Activated CD4-positive, alpha-beta T cell treated with anti-CD3 and anti-CD28 coated beads for 24 hours (primary cell): ENCODE results near the gene MMP15.

Experiments used
- DNase-seq, 2 donors: peaks; one replicate each; pipeline ENCODE4 v3.0.0-alpha.2; 2020; ENCODE audit warnings: low read depth in 2 of 2

MMP15 gene

GRCh38 chr16:58035356-58036170 is 10.0 kb downstream of the MMP15 start:
- DNase-seq, result no peak

DNA sequence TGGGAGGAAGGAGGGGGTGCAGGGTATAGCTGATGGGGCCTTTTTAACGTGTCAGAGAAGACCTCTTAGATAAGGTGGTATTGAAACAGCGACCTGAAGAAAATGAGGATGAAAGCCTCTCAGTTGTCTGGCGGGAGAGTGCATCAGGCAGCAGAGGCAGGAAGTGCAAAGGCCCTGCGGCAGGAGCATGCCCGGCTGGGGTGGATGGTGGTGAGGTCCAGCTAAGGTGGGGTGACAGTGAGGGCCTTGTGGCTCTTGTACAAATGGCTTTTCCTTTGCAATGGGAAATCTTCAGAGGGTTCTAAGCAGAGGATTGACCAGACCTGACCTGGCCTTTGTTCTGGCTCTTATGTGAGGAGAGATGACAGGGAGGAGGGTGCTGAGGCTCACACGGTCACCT is 11.4 kb downstream of the MMP15 start:
- no peak for DNase-seq

DNA sequence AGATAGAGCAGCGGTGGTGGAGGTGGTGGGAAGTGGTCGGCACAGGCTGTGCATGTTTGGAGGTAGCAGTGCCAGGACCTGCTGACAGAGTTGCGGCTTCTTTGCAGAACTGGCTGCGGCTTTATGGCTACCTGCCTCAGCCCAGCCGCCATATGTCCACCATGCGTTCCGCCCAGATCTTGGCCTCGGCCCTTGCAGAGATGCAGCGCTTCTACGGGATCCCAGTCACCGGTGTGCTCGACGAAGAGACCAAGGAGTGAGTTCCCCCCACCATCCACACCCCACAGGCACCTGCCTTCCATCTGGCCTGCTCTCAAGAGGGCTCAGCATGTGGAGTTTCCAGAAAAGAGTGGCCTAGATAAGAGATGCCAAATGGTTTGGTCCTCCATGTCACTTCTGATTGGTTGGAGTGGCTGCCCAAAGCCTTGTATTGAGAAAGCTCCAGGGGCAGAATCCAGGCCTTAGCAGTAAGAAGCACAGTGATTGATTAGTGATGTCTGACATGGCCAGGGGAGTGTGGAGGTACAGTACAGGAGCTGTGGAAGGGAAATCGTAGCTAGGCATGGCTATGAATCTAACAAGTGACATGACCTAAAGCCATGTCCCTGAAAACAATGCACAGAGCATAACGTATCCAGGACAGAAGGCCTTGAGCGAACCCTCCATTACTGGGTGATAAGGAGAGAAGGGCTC is 12.0 kb downstream of the MMP15 start:
- no peak for DNase-seq

DNA sequence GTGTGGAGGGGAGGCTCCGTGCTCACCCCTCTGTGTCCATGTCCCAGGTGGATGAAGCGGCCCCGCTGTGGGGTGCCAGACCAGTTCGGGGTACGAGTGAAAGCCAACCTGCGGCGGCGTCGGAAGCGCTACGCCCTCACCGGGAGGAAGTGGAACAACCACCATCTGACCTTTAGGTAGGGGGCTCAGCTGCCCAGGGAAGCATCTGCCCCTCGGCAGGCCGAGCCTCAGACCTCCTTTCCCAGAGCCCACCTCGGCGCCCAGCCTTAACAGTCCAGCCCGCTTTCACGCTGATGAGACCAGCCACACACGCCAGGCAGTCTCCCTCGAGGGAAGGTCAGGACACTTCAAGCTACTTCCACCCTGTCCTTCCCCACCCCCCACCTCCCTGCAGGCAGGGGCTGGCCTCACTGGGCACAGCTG is 12.7 kb downstream of the MMP15 start:
- no peak for DNase-seq

- DNase-seq, result no peak
Observed at GRCh38 chr16:58039829-58040495, 14.4 kb downstream of the MMP15 start.

DNA sequence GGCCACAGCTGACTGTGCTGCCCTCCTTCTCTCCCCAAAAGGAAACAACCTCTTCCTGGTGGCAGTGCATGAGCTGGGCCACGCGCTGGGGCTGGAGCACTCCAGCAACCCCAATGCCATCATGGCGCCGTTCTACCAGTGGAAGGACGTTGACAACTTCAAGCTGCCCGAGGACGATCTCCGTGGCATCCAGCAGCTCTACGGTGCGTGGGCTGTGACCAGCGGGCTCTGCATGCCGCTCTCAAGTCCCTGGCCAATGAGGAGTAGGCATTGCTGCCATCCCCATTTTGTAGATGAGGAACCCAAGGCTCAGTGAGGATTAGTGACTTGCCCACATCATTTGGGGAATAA is 14.9 kb downstream of the MMP15 start:
- DNase-seq, result no peak

DNA sequence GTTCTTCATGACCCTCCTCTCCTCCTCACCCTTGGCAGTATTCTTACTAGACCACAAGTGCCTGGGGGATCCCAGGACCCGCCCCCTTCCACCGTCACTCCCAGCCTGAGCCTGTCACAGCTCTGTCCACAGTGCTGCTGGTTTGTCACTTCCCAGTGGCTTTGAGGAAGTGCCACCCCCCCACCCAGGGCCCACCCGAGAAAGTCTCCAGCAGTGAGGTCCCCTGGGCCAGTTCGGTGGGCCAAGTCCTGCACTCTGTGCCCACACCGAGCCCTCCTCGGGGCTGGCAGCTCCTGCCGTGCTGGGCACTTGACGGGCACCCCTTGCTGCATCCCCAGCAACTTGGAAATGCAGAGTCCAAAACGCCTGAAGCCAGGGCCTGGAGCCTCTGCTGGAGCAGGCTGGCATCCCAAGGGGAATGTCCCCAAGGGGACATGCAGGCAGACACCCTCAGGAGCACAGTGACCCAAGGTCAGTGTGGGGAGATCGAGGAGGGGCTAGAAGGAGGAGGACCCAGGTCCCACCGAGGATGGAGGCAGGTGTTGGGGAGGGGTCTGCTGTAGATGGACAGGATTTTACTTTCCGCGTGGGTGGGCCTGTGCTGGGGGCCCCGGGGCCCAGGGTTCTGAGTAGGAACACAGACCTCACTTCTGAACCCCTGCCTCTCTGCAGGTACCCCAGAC is 15.5 kb downstream of the MMP15 start:
- DNase-seq, result no peak

DNA sequence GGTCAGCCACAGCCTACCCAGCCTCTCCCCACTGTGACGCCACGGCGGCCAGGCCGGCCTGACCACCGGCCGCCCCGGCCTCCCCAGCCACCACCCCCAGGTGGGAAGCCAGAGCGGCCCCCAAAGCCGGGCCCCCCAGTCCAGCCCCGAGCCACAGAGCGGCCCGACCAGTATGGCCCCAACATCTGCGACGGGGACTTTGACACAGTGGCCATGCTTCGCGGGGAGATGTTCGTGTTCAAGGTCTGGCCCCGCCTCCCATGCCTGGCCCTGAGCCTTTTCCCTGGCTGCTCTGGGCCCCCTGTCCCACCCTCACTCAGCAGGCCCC is 16.0 kb downstream of the MMP15 start:
- DNase-seq, result no peak

- no peak for DNase-seq
Observed at GRCh38 chr16:58042001-58042885, 16.7 kb downstream of the MMP15 start.

- DNase-seq, result no peak
Observed at GRCh38 chr16:58042886-58043515, 17.4 kb downstream of the MMP15 start.

GRCh38 chr16:58043571-58044155 is 18.1 kb downstream of the MMP15 start:
- DNase-seq, result no peak

DNA sequence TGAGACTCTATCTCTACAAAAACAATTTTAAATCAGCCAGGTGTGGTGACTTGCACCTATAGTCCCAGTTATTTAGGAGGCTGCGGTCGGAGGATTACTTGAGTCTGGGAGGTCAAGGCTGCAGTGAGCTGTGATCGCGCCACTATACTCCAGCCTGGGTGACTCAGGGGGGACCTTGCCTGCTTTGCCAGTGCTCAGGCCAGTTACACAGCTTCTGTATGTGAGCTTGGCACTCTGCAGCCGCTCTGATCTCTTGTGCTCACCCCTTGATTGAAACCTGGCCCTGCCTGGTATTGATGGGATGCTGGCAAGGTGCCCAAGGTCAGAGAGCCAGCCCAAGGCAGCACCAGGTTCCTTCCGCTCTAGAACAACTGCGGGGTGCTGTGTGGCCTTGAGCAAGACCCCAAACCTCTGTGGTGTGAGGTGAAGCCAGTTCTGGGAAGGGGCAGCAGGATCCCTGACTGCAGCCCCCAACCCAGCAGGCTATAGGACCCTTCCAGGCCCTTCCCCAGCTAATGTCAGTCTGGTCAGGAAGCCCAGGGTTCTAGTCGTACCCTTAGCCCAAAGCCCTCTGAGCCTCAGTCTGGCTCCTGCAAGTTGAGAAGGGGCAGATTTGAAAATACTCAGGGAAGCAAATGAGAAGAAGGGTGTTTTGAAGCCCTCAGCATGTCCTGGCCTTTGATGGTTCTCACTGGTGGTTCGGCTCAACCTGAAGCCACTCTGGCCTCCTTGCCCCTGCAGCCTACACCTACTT is 18.9 kb downstream of the MMP15 start:
- DNase-seq, result no peak

GRCh38 chr16:58045096-58045495 is 19.5 kb downstream of the MMP15 start:
- no peak for DNase-seq

GRCh38 chr16:58046054-58046881 is 20.7 kb downstream of the MMP15 start:
- DNase-seq, result no peak

- no peak for DNase-seq
Observed at GRCh38 chr16:58046936-58047335, 21.4 kb downstream of the MMP15 start.

DNA sequence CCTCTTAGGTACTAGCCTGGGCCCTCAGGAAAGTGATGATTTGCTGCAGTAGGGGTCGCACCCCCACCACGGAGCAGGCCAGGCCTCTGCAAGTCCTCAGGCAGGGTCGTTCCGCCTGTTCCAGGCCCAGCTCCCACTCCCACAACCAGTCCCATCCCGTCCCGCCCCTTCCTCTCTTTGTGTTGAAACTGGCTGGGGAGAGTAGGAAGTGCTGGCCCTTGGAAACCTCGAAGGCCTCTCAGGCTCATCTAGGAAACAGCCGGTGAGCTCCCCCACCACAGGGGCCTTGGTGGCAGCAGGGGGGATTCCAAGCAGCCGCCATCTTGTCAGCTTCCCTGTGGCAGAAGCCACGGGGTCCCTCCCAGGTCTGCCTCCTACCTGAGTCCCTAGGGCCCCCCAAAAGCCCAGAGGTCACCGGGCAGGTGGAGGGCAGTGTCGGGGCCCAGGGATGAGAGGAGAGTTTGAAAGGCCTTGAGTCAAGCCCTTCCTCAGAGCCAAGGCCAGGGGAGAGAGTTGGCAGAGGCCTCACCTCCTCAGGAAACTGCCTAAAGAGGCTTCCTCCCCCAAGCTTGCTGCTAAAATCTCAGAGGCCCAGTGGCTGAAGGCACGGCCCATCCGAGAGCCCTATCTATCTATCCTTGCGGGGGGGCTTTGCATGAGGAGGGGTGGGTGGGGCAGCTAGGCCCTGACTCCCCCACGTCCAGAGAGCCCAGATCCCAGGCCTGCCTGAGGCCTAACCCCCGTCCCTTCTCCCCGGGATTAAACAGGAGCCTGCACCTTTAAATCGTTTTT is 22.2 kb downstream of the MMP15 start:
- DNase-seq, result no peak

GRCh38 chr16:58048494-58049231 is 23.1 kb downstream of the MMP15 start:
- DNase-seq, result no peak
